Smooth muscle cell (in vitro differentiated cells): ENCODE measurements around the gene NUBPL. TPM values are rescaled to one million over a fixed set of nuclear protein-coding genes. Genes with fewer than 3 reads are reported as not detected.

ENCODE experiments used
- DNase-seq: peaks from one replicate; lab custom pipeline; 2025; ENCODE audit not compliant: unreplicated experiment; lab: John Stamatoyannopoulos, UW
- H2AFZ ChIP-seq: fragments of 200-600 bp; sonication (generic); 2 replicates; pipeline ENCODE4 v1.6.0; 2016; ENCODE audit warnings: antibody characterized with exemption, low read depth, mild to moderate bottlenecking
- H3F3A ChIP-seq: fragments of 200-600 bp; sonication (generic); 2 replicates; pipeline ENCODE4 v1.6.0; 2017; ENCODE audit warnings: antibody characterized with exemption, low read depth
- H3K27ac ChIP-seq: fragments of 200-600 bp; sonication (generic); 2 replicates; pipeline ENCODE4 v1.5.1; 2016; ENCODE audit warnings: low read depth, mild to moderate bottlenecking
- H3K27me3 ChIP-seq: fragments of 200-600 bp; sonication (generic); 2 replicates; pipeline ENCODE4 v1.6.1; 2016; ENCODE audit warnings: low read depth, mild to moderate bottlenecking
- H3K36me3 ChIP-seq: fragments of 200-600 bp; sonication (generic); 2 replicates; pipeline ENCODE4 v1.5.1; 2016; ENCODE audit warnings: low read depth
- H3K4me1 ChIP-seq: fragments of 200-600 bp; sonication (generic); 2 replicates; pipeline ENCODE4 v1.5.1; 2016; ENCODE audit warnings: low read depth
- H3K4me2 ChIP-seq: fragments of 200-600 bp; sonication (generic); 2 replicates; pipeline ENCODE4 v1.6.0; 2016; ENCODE audit warnings: mild to moderate bottlenecking
- H3K4me3 ChIP-seq: fragments of 200-600 bp; sonication (generic); 2 replicates; pipeline ENCODE4 v1.5.1; 2016; ENCODE audit warnings: mild to moderate bottlenecking
- H3K79me2 ChIP-seq: fragments of 200-600 bp; sonication (generic); 2 replicates; pipeline ENCODE4 v1.6.0; 2016; ENCODE audit warnings: low read depth, mild to moderate bottlenecking
- H3K9ac ChIP-seq: fragments of 200-600 bp; sonication (generic); 2 replicates; pipeline ENCODE4 v1.6.0; 2016; ENCODE audit warnings: low read depth
- H3K9me3 ChIP-seq: fragments of 200-600 bp; sonication (generic); replicated peaks from 2 replicates; pipeline ENCODE4 v1.5.1; 2016; ENCODE audit warnings: low read depth
- H4K20me1 ChIP-seq: fragments of 200-600 bp; sonication (generic); 2 replicates; pipeline ENCODE4 v1.6.0; 2016; ENCODE audit warnings: low read depth
- CTCF ChIP-seq: fragments of 200-600 bp; sonication (generic); IDR thresholded peaks from 2 replicates; pipeline ENCODE4 v1.5.1; 2017; ENCODE audit warnings: borderline replicate concordance, mild to moderate bottlenecking, antibody characterized with exemption; ENCODE audit not compliant: insufficient read depth, poor library complexity, severe bottlenecking
- WGBS: methylation state at CpG from one replicate; pipeline ENCODE4 v1.1.7; 2016; ENCODE audit warnings: low lambda C conversion rate; 5-methylcytosine and 5-hydroxymethylcytosine counted together
- polyA plus RNA-seq: library from polyadenylated mRNA; unstranded; fragments of >200 nt; fragmentation: Nextera tagmentation; extraction: Ambion mirVana; gene quantifications from 2 replicates; pipeline ENCODE4 v1.2.1, GENCODE V29; 2016
- total RNA-seq: library from RNA; depleted of rRNA; stranded (reverse); fragments of >200 nt; gene quantifications from 2 replicates; pipeline ENCODE4 v1.2.3, GENCODE V29; 2014

Gene NUBPL
- total and polyA plus RNA-seq, 2 experiments from 2014 or later, result 9.1 to 11.7 TPM

GRCh38 chr14:31834616-31835015, 273.4 kb downstream of the NUBPL start:
- Histone ChIP-seq H2AFZ (no peak overlapping the region), H3K4me2 (no peak overlapping the region), H3K9ac (no peak overlapping the region), H3K36me3 (no peaks in the 10 kb centered on the region), H3K9me3 (no peaks in the 10 kb centered on the region), H3K79me2 (no peaks in the 10 kb centered on the region), H3F3A (no peaks in the 10 kb centered on the region), H3K27me3 (no peaks in the 10 kb centered on the region), H4K20me1 (no peaks in the 10 kb centered on the region), H3K27ac (no peak overlapping the region), H3K4me3 (no peak overlapping the region), H3K4me1 (no peaks in the 10 kb centered on the region)
- no peak for TF ChIP-seq CTCF
- 73% methylated on average over 1 of the region's 1 CpG for WGBS
- DNase-seq, result no peak

GRCh38 chr14:31835049-31835448, 273.8 kb downstream of the NUBPL start:
- TF ChIP-seq CTCF, result no peak
- Histone ChIP-seq H2AFZ (no peak overlapping the region), H3K9me3 (no peaks in the 10 kb centered on the region), H3K36me3 (no peaks in the 10 kb centered on the region), H3K4me2 (no peak overlapping the region), H3F3A (no peaks in the 10 kb centered on the region), H3K4me1 (no peaks in the 10 kb centered on the region), H3K9ac (no peak overlapping the region), H4K20me1 (no peaks in the 10 kb centered on the region), H3K27me3 (no peaks in the 10 kb centered on the region), H3K27ac (no peak overlapping the region), H3K4me3 (no peak overlapping the region), H3K79me2 (no peaks in the 10 kb centered on the region)
- 97% methylated on average over 2 of the region's 2 CpGs for WGBS
- no peak for DNase-seq

- no peaks in the 10 kb centered on the region for H3K79me2 ChIP-seq
- H3K4me2 ChIP-seq, result no peak overlapping the region
- no peak for DNase-seq
- no peaks in the 10 kb centered on the region for H3K27me3 ChIP-seq
- TF ChIP-seq CTCF, result no peak
- H4K20me1 ChIP-seq, result no peaks in the 10 kb centered on the region
- no peak overlapping the region for H3K27ac ChIP-seq
- no peak overlapping the region for H2AFZ ChIP-seq
- no peaks in the 10 kb centered on the region for H3K9me3 ChIP-seq
- no peaks in the 10 kb centered on the region for H3F3A ChIP-seq
- no peak overlapping the region for H3K9ac ChIP-seq
- H3K4me3 ChIP-seq, result no peak overlapping the region
- no peaks in the 10 kb centered on the region for H3K4me1 ChIP-seq
- 90% methylated on average over 5 of the region's 5 CpGs for WGBS
- no peaks in the 10 kb centered on the region for H3K36me3 ChIP-seq
Observed at GRCh38 chr14:31837031-31837430, 275.8 kb downstream of the NUBPL start.

GRCh38 chr14:31842899-31843298, 281.7 kb downstream of the NUBPL start:
- H3K27me3 ChIP-seq, result no peaks in the 10 kb centered on the region
- no peaks in the 10 kb centered on the region for H3K9me3 ChIP-seq
- no peaks in the 10 kb centered on the region for H3K4me1 ChIP-seq
- no peak overlapping the region for H2AFZ ChIP-seq
- H4K20me1 ChIP-seq, result no peaks in the 10 kb centered on the region
- no peak for DNase-seq
- WGBS, result 77% methylated on average over 2 of the region's 2 CpGs
- H3F3A ChIP-seq, result no peaks in the 10 kb centered on the region
- H3K4me2 ChIP-seq, result no peak overlapping the region
- H3K79me2 ChIP-seq, result no peaks in the 10 kb centered on the region
- H3K27ac ChIP-seq, result no peak overlapping the region
- no peak overlapping the region for H3K9ac ChIP-seq
- no peak for TF ChIP-seq CTCF
- no peaks in the 10 kb centered on the region for H3K36me3 ChIP-seq
- no peak overlapping the region for H3K4me3 ChIP-seq
